ENCODE measurements around the gene CNOT1.
"Not testable (repeated sequence)": the region's sequence is repeated elsewhere in the genome, so short reads cannot be mapped to it uniquely, and the experiment has no call there.

CNOT1 gene

DNA sequence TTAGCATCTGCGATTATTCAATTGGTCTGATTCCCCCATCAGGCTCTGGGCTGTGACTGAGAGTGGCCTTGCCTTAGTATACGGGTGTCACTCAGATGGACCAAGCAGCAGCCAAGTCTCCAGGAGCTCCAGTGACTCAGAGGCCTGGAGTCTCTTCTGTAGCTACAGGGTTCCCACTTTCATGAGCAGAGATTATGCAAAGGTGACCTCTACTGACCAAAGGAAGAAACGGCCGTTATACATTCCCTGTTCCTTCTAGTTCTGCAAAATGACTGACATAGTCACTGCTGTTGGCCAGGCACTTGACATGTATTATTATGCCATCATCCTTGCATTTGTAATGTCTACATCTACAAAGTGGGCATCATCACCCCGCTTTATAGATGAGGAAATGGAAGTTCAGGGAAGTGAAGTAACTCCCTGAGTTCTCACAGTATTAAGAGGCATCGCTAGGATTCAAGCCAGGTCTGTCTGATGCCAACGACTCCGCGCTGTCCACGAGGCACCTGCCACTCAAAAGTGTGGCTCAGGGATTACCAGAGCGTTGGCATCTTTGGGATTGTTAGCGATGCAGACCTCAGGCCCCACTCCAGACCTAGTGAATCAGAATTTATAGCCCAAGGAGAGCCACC is 31.7 kb upstream of the CNOT1 start:
- TF ChIP-seq, protein P1, sequence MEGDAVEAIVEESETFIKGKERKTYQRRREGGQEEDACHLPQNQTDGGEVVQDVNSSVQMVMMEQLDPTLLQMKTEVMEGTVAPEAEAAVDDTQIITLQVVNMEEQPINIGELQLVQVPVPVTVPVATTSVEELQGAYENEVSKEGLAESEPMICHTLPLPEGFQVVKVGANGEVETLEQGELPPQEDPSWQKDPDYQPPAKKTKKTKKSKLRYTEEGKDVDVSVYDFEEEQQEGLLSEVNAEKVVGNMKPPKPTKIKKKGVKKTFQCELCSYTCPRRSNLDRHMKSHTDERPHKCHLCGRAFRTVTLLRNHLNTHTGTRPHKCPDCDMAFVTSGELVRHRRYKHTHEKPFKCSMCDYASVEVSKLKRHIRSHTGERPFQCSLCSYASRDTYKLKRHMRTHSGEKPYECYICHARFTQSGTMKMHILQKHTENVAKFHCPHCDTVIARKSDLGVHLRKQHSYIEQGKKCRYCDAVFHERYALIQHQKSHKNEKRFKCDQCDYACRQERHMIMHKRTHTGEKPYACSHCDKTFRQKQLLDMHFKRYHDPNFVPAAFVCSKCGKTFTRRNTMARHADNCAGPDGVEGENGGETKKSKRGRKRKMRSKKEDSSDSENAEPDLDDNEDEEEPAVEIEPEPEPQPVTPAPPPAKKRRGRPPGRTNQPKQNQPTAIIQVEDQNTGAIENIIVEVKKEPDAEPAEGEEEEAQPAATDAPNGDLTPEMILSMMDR (IDR thresholded peaks at IDR 0.05; ENCODE audit: low read depth, low read length), result peak; percentile 62

DNA sequence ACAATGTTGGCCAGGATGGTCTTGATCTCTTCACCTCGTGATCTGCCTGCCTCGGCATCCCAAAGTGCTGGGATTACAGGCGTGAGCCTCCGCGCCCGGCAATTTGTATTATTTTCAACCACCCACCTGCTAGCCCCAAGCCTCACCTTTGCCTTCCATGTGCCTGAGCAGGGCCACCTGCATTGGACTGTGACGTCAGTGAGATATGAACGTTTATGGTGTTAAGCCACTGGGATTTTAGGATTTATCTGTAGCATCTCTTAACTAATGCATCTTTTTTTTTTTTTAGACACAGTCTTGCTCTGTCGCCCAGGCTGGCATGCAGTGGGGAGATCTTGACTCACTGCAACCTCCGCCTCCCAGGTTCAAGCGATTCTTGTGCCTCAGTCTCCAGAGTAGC is 30.3 kb upstream of the CNOT1 start:
- not testable (repeated sequence) for H3K4me3 ChIP-seq (ENCODE audit: low read depth, low read length)

More for the DNA sequence above, 31.7 kb upstream of the CNOT1 start:
- no peak overlapping the region for H3K4me3 ChIP-seq (ENCODE audit: low read depth, low read length)

DNA sequence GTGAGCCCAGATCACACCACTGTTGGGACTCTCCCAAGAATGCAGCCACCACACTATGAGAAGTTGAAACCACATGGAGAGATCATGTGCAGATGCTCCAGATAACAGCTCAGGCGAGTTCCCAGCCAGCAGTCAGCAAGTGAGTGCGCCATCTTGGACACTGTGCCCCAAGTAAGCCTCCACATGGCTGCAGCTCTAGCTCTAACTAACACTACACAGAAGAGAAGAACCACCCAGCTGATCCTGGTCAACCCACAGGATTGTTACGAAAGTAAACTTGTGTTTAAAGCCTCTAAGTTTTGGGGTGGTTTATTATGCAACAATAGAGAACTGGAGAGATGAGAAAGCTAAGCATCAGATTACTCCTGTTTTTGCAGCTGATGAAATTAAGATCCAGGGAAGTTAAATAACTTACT is 29.2 kb upstream of the CNOT1 start:
- H3K4me3 ChIP-seq (ENCODE audit: low read depth, low read length), result no peak overlapping the region
- TF ChIP-seq, protein P1 (IDR thresholded peaks at IDR 0.05; ENCODE audit: low read depth, low read length), result no peak

DNA sequence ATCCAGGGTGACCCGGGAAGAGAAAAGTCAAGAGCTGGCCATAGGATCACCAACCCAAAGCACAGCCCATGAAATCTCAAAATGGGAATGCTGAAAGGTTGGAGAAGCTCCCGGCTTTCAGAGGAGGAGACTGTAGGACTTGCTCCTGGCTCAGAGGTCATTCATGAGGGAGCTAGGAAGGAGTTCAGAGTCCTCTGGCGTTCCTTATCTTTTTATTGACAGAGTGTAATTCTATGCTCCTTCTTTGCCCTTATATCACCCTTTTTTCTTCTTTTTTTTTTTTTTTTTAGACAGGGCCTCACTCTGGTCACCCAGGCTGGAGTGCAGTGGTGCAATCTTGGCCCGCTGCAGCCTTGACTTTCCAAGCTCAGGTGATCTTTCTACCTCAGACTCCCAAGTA is 27.3 kb upstream of the CNOT1 start:
- TF ChIP-seq, protein P1 (IDR thresholded peaks at IDR 0.05; ENCODE audit: low read depth, low read length), result no peak
- H3K4me3 ChIP-seq (ENCODE audit: low read depth, low read length), result no peak overlapping the region

DNA sequence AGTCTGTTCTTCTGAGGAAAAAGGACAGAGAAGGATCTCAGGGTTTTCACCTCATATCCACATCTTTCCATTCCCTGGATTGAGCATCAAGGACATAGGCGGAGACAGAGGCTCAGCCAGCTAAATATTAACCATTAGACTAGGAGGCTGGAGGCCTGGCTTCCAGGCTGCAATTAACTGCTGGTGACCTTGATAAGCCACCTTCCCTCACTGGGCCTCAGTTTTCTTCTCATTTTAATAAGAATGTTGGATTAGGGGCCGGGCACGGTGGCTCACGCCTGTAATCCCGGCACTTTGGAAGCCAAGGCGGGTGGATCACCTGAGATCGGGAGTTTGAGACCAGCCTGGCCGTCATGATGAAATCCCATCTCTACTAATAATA is 25.6 kb upstream of the CNOT1 start:
- H3K4me3 ChIP-seq (ENCODE audit: low read depth, low read length), result no peak overlapping the region
- TF ChIP-seq, protein P1 (IDR thresholded peaks at IDR 0.05; ENCODE audit: low read depth, low read length), result no peak

DNA sequence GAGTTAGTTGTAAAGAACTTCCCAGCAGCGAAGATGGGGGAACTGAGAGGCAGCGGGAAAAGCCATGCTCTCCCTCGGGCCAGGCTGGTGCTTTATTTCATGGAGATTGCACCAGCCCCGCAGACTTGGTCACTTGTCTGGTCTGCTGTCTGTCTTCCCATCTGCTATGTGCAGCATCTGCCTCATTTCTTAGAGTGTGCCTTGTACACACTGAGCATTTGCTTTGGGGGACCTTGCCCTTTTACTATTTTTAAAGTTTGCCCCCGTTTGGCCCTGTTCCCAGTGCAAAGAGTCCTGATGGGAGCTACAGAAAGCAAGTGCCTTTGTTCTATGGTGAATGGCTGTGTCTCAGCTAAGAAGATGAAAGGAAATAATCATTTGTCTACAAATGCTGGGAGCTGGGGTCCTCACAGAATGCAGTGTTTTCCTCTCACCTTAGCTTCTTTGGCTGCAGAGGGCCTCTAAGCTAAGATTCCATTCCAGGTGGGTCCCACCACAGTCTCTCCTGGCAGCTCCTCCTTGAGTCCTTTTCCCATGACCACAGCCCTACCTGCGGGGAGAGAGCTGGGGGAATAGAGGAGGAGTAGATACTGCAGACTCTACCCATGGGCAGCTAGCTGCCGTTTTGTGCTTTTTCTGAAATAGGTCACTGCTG is 25.1 kb upstream of the CNOT1 start:
- H3K4me3 ChIP-seq (ENCODE audit: low read depth, low read length), result no peak overlapping the region
- TF ChIP-seq, protein P1 (IDR thresholded peaks at IDR 0.05; ENCODE audit: low read depth, low read length), result no peak

DNA sequence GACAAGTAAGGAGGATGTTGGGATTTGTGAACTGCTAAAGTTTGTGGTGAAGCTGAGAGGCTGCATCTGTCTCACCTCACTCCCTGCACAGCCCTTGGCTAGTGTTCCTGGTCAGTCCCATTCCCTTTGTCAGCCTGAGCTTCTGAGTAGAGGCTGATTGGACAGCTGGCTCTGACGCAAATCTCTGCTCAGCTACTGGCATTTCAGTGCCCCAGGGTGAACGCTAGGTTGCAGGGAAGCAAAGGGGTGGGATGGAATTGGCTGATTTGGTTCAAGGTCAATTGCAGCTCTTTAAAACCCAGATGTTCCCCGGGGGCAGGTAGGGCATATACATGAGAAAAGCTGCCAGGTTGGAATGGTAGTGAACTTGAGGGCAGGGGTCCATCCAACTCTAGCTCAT is 23.1 kb upstream of the CNOT1 start:
- TF ChIP-seq, protein P1 (IDR thresholded peaks at IDR 0.05; ENCODE audit: low read depth, low read length), result no peak
- no peak overlapping the region for H3K4me3 ChIP-seq (ENCODE audit: low read depth, low read length)

DNA sequence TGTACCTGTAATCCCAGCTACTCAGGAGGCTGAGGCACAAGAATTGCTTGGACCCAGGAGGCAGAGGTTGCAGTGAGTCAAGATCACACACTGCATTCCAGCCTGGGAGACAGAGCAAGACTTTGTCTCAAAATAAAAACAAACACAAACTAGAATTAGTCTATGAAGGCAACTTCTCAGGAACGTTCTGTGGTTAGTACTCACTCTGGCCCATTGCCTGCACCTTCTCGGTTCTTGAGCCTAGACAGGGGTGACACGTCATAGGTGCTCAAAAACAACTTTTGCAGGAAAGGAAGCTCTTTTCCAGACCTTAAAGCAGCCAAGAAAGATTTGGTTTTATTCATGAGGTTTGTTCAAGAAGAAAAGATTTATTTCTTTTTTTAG is 22.3 kb upstream of the CNOT1 start:
- H3K4me3 ChIP-seq (ENCODE audit: low read depth, low read length), result no peak overlapping the region
- TF ChIP-seq, protein P1 (IDR thresholded peaks at IDR 0.05; ENCODE audit: low read depth, low read length), result no peak

Data from WI38 (cell line).